Neutrophil (primary cell): Measurements from ENCODE around the gene MCTP2.
A peak's percentile ranks its signal among the peaks of the same experiment; 100 is the strongest.

Source experiments
- H3K27ac ChIP-seq: fragments of 200-600 bp; sonication (generic); 2 replicates; pipeline ENCODE4 v1.5.1; 2016; ENCODE audit warnings: mild to moderate bottlenecking, moderate library complexity
- H3K27me3 ChIP-seq: fragments of 200-600 bp; sonication (generic); 2 replicates; pipeline ENCODE4 v1.6.0; 2016; ENCODE audit warnings: mild to moderate bottlenecking
- H3K36me3 ChIP-seq: fragments of 200-600 bp; sonication (generic); 2 replicates; pipeline ENCODE4 v1.5.1; 2017
- H3K4me1 ChIP-seq, 2 experiments: fragments of 200-600 bp in 1 of 2; sonication (generic) in 1 of 2; 1 replicate in 1 of 2; 2 replicates in 1 of 2; pipeline versions ENCODE4 v1.5.1 to v1.6.1; 2013 to 2016; ENCODE audit warnings: low read depth in 1 of 2, low read length in 1 of 2, mild to moderate bottlenecking in 1 of 2, moderate library complexity in 1 of 2; ENCODE audit not compliant: control insufficient read depth in 1 of 2, insufficient read depth in 1 of 2
- H3K4me3 ChIP-seq, 2 experiments: fragments of 200-600 bp in 1 of 2; sonication (generic) in 1 of 2; 1 replicate in 1 of 2; 2 replicates in 1 of 2; pipeline ENCODE4 v1.5.1; 2013 to 2016; ENCODE audit warnings: low read depth in 1 of 2, low read length in 1 of 2, mild to moderate bottlenecking in 1 of 2, moderate library complexity in 1 of 2
- H3K9me3 ChIP-seq: fragments of 200-600 bp; sonication (generic); 2 replicates; pipeline ENCODE4 v1.5.1; 2016
- CTCF ChIP-seq: fragments of 200-600 bp; sonication (generic); IDR thresholded peaks from 2 replicates; pipeline ENCODE4 v1.5.1; 2016; ENCODE audit warnings: antibody characterized with exemption

MCTP2 gene

GRCh38 chr15:94403331-94403730, 172.0 kb downstream of the MCTP2 start:
- no peak for TF ChIP-seq CTCF
- no peaks in the 10 kb centered on the region for H3K9me3 ChIP-seq
- peaks cover 93% of the 10 kb centered on the region for H3K36me3 ChIP-seq
- no peaks in the 10 kb centered on the region for H3K4me1 ChIP-seq
- H3K27me3 ChIP-seq: no peaks in the 10 kb centered on the region
- H3K4me3 ChIP-seq: no peak overlapping the region
- peak overlapping the region; percentile 32 for H3K27ac ChIP-seq

GRCh38 chr15:94404733-94405283, 173.4 kb downstream of the MCTP2 start:
- peaks cover 92% of the 10 kb centered on the region for H3K36me3 ChIP-seq
- no peak for TF ChIP-seq CTCF
- no peaks in the 10 kb centered on the region for H3K4me1 ChIP-seq
- H3K27me3 ChIP-seq: no peaks in the 10 kb centered on the region
- no peaks in the 10 kb centered on the region for H3K9me3 ChIP-seq
- no peak overlapping the region for H3K4me3 ChIP-seq
- no peak overlapping the region for H3K27ac ChIP-seq

- Histone ChIP-seq H3K36me3 (peaks cover 76% of the 10 kb centered on the region), H3K27ac (no peak overlapping the region), H3K9me3 (no peaks in the 10 kb centered on the region), H3K4me1 (no peaks in the 10 kb centered on the region), H3K4me3 (no peak overlapping the region), H3K27me3 (no peaks in the 10 kb centered on the region)
- TF ChIP-seq CTCF: no peak
Observed at GRCh38 chr15:94411285-94411684, 179.9 kb downstream of the MCTP2 start.

DNA sequence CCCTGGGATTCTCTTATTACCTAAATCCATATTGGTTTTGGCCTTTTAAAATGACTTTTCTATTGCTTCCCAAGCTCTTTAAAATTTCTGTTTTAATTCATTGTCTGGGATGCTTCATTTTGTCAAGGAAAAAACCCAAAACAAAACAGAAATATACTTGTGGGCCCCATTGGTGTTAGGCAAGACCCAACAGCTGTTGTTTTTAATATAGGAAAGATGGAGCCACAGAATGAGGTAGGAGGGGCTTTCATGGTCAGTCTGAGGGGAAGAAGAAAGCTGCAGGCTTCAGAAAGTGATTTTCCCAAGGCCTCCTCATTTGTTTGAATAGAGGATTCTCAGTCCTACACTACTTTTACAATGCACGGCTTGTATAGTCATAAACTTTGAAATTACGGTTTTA, 180.5 kb downstream of the MCTP2 start:
- TF ChIP-seq CTCF: no peak
- no peaks in the 10 kb centered on the region for H3K4me1 ChIP-seq
- H3K9me3 ChIP-seq: no peaks in the 10 kb centered on the region
- no peak overlapping the region for H3K4me3 ChIP-seq
- no peak overlapping the region for H3K27ac ChIP-seq
- peaks cover 79% of the 10 kb centered on the region for H3K36me3 ChIP-seq
- no peaks in the 10 kb centered on the region for H3K27me3 ChIP-seq

DNA sequence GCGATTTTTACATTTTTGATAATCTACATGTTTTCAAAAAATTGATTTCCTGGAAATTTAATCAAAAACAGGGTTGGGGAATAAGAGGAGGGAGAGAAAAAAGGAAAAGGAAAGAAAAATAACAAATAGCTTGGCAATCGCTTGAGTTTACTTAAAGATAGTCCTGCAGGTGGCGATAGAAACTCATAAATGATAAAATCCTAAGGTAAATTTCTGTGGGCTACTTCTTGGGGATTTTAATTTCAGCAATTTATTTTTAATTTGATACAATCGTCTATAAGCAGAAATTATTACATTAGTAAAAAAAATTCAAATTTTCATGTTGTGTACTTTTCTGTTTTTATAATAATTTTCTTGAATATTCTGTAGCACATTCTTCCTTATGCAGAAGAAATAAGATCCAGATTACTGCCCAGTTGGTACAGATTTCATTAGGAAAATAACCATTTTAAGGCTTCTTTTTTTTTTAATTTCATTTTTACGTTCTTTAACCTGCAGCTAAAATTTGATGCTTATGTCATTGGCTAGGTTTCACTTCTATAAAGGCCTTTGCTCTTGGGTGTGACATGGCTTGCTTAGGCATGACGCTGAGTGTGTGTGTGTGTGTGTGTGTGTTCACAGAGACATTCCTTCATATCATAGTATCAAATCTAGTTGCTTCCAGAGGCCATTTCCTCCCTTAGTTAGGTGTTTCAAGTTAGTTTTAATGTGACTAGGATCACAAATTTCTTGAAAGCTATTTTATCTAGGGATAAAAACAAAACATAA, 181.8 kb downstream of the MCTP2 start:
- Histone ChIP-seq H3K4me3 (no peak overlapping the region), H3K9me3 (no peaks in the 10 kb centered on the region), H3K27ac (no peak overlapping the region), H3K27me3 (no peaks in the 10 kb centered on the region), H3K36me3 (peaks cover 82% of the 10 kb centered on the region), H3K4me1 (no peaks in the 10 kb centered on the region)
- no peak for TF ChIP-seq CTCF
